Stromal cell of bone marrow (primary cell): ENCODE measurements around the gene SLC6A20.

Experiments used
- DNase-seq: peaks from one replicate; pipeline ENCODE4 v3.0.0-alpha.2; 2012; ENCODE audit warnings: low read depth

SLC6A20 gene

GRCh38 chr3:45778761-45779201 lies 17.6 kb downstream of the SLC6A20 start:
- DNase-seq = no peak

- DNase-seq = no peak
Measured at GRCh38 chr3:45777746-45778386, 18.5 kb downstream of the SLC6A20 start.

GRCh38 chr3:45777111-45777745 lies 19.1 kb downstream of the SLC6A20 start:
- no peak for DNase-seq

- no peak for DNase-seq
Measured at GRCh38 chr3:45776611-45777010, 19.7 kb downstream of the SLC6A20 start.

- no peak for DNase-seq
Measured at GRCh38 chr3:45776301-45776595, 20.1 kb downstream of the SLC6A20 start.

GRCh38 chr3:45775571-45776300 lies 20.6 kb downstream of the SLC6A20 start:
- DNase-seq = no peak

GRCh38 chr3:45774581-45775521 lies 21.5 kb downstream of the SLC6A20 start:
- DNase-seq = no peak

GRCh38 chr3:45773714-45774449 lies 22.5 kb downstream of the SLC6A20 start:
- DNase-seq = no peak

- DNase-seq = no peak
Measured at GRCh38 chr3:45773072-45773471, 23.3 kb downstream of the SLC6A20 start.

- no peak for DNase-seq
Measured at GRCh38 chr3:45772341-45773035, 23.8 kb downstream of the SLC6A20 start.

- DNase-seq = no peak
Measured at GRCh38 chr3:45771831-45772230, 24.5 kb downstream of the SLC6A20 start.

- no peak for DNase-seq
Measured at GRCh38 chr3:45771166-45771775, 25.1 kb downstream of the SLC6A20 start.

GRCh38 chr3:45765958-45766357 lies 30.4 kb downstream of the SLC6A20 start:
- DNase-seq = no peak

- no peak for DNase-seq
Measured at GRCh38 chr3:45765266-45765851, 31.0 kb downstream of the SLC6A20 start.

- DNase-seq = no peak
Measured at GRCh38 chr3:45763303-45763675, 33.0 kb downstream of the SLC6A20 start.

GRCh38 chr3:45762647-45763302 lies 33.6 kb downstream of the SLC6A20 start:
- DNase-seq = no peak

- no peak for DNase-seq
Measured at GRCh38 chr3:45761831-45762230, 34.5 kb downstream of the SLC6A20 start.

GRCh38 chr3:45760878-45761711 lies 35.2 kb downstream of the SLC6A20 start:
- DNase-seq = peak; percentile 27

- no peak for DNase-seq
Measured at GRCh38 chr3:45759851-45760250, 36.5 kb downstream of the SLC6A20 start.
